ENCODE measurements around the gene PTPRG.

GRCh38 chr3:62252438-62253157 lies 691.2 kb downstream of the PTPRG start:
- no peak for TF ChIP-seq REST (IDR thresholded peaks at IDR 0.05)
- TF ChIP-seq RAD21 (IDR thresholded peaks at IDR 0.05), result no peak
- TF ChIP-seq CTCF (IDR thresholded peaks at IDR 0.05; ENCODE audit: low read depth, low read length, missing input control), result no peak

Measured in liver (tissue), 3 donors.